ENCODE data around the gene GPSM1.

Gene GPSM1

GRCh38 chr9:136335296-136336155 lies 8.2 kb downstream of the GPSM1 start:
- Histone ChIP-seq H3K4me3 (no peak overlapping the region), H3K4me2 (no peak overlapping the region), H3K9ac (no peak overlapping the region), H3K9me3 (no peaks in the 10 kb centered on the region), H3K4me1 (peaks cover 75% of the 10 kb centered on the region), H3K27ac (no peak overlapping the region), H4K20me1 (peaks cover 100% of the 10 kb centered on the region), H3K36me3 (peaks cover 99% of the 10 kb centered on the region), H3K27me3 (no peaks in the 10 kb centered on the region)
- TF ChIP-seq Cebpa-rat (IDR thresholded peaks at IDR 0.05) = no peak

GRCh38 chr9:136336156-136336870 lies 9.0 kb downstream of the GPSM1 start:
- no peak for TF ChIP-seq Cebpa-rat (IDR thresholded peaks at IDR 0.05)
- Histone ChIP-seq H3K4me1 (peaks cover 75% of the 10 kb centered on the region), H3K36me3 (peaks cover 99% of the 10 kb centered on the region), H3K27me3 (no peaks in the 10 kb centered on the region), H3K9ac (no peak overlapping the region), H3K27ac (no peak overlapping the region), H3K4me3 (no peak overlapping the region), H4K20me1 (peaks cover 100% of the 10 kb centered on the region), H3K4me2 (no peak overlapping the region), H3K9me3 (no peaks in the 10 kb centered on the region)

GRCh38 chr9:136336881-136337280 lies 9.5 kb downstream of the GPSM1 start:
- H3K4me1 ChIP-seq = peaks cover 75% of the 10 kb centered on the region
- no peak overlapping the region for H3K27ac ChIP-seq
- 0 out of 2 replicates have a peak overlapping the region, but pooled peaks have one; percentile 85 for H3K4me2 ChIP-seq
- no peak for TF ChIP-seq Cebpa-rat (IDR thresholded peaks at IDR 0.05)
- H3K36me3 ChIP-seq = peaks cover 96% of the 10 kb centered on the region
- H3K9ac ChIP-seq = no peak overlapping the region
- no peaks in the 10 kb centered on the region for H3K27me3 ChIP-seq
- H4K20me1 ChIP-seq = peaks cover 100% of the 10 kb centered on the region
- H3K4me3 ChIP-seq = no peak overlapping the region
- no peaks in the 10 kb centered on the region for H3K9me3 ChIP-seq

- peaks cover 92% of the 10 kb centered on the region for H3K36me3 ChIP-seq
- H3K9me3 ChIP-seq = no peaks in the 10 kb centered on the region
- peaks cover 100% of the 10 kb centered on the region for H4K20me1 ChIP-seq
- no peaks in the 10 kb centered on the region for H3K27me3 ChIP-seq
- peaks cover 75% of the 10 kb centered on the region for H3K4me1 ChIP-seq
- H3K4me2 ChIP-seq = peak overlapping the region; percentile 85
- no peak overlapping the region for H3K4me3 ChIP-seq
- H3K9ac ChIP-seq = peak overlapping the region; percentile 48
- peak overlapping the region; percentile 30 for H3K27ac ChIP-seq
- no peak for TF ChIP-seq Cebpa-rat (IDR thresholded peaks at IDR 0.05)
Observed at GRCh38 chr9:136337416-136338395, 10.4 kb downstream of the GPSM1 start.

GRCh38 chr9:136338511-136338910 lies 11.2 kb downstream of the GPSM1 start:
- Histone ChIP-seq H3K4me1 (peaks cover 75% of the 10 kb centered on the region), H3K36me3 (peaks cover 91% of the 10 kb centered on the region), H4K20me1 (peaks cover 100% of the 10 kb centered on the region), H3K9me3 (no peaks in the 10 kb centered on the region), H3K27me3 (no peaks in the 10 kb centered on the region), H3K27ac (peak overlapping the region; percentile 30; the same call in 1 of the 2 replicates), H3K4me3 (no peak overlapping the region), H3K9ac (peak overlapping the region; percentile 48), H3K4me2 (peak overlapping the region; percentile 85)
- TF ChIP-seq Cebpa-rat (IDR thresholded peaks at IDR 0.05) = no peak

- Histone ChIP-seq H3K36me3 (peaks cover 89% of the 10 kb centered on the region), H3K4me3 (peak overlapping the region; percentile 45; the same call in 1 of the 2 replicates), H3K4me1 (peaks cover 76% of the 10 kb centered on the region), H3K27ac (0 out of 2 replicates have a peak overlapping the region, but pooled peaks have one; percentile 38), H3K9me3 (no peaks in the 10 kb centered on the region), H3K9ac (peak overlapping the region; percentile 50), H4K20me1 (peaks cover 98% of the 10 kb centered on the region), H3K4me2 (peak overlapping the region; percentile 85), H3K27me3 (no peaks in the 10 kb centered on the region)
- no peak for TF ChIP-seq Cebpa-rat (IDR thresholded peaks at IDR 0.05)
Observed at GRCh38 chr9:136339173-136339957, 12.0 kb downstream of the GPSM1 start.

GRCh38 chr9:136339958-136340310 lies 12.6 kb downstream of the GPSM1 start:
- Histone ChIP-seq H3K4me2 (peak overlapping the region; percentile 85), H3K4me3 (peak overlapping the region; percentile 45; the same call in 1 of the 2 replicates), H3K9ac (peak overlapping the region; percentile 50), H3K27me3 (no peaks in the 10 kb centered on the region), H3K36me3 (peaks cover 89% of the 10 kb centered on the region), H3K4me1 (peaks cover 76% of the 10 kb centered on the region), H3K27ac (peak overlapping the region; percentile 43; the same call in 1 of the 2 replicates), H3K9me3 (no peaks in the 10 kb centered on the region), H4K20me1 (peaks cover 98% of the 10 kb centered on the region)
- TF ChIP-seq Cebpa-rat (IDR thresholded peaks at IDR 0.05) = no peak

- H4K20me1 ChIP-seq = peaks cover 98% of the 10 kb centered on the region
- no peaks in the 10 kb centered on the region for H3K27me3 ChIP-seq
- H3K4me2 ChIP-seq = peak overlapping the region; percentile 85
- H3K9me3 ChIP-seq = no peaks in the 10 kb centered on the region
- H3K4me3 ChIP-seq = no peak overlapping the region; the same call in 1 of the 2 replicates
- H3K27ac ChIP-seq = peak overlapping the region; percentile 43; the same call in 1 of the 2 replicates
- TF ChIP-seq Cebpa-rat (IDR thresholded peaks at IDR 0.05) = no peak
- peaks cover 89% of the 10 kb centered on the region for H3K36me3 ChIP-seq
- H3K4me1 ChIP-seq = peaks cover 76% of the 10 kb centered on the region
- peak overlapping the region; percentile 50 for H3K9ac ChIP-seq
Observed at GRCh38 chr9:136340356-136341041, 13.2 kb downstream of the GPSM1 start.

All from BLaER1 (cell line).